Hepatocyte (in vitro differentiated cells): ENCODE measurements around the gene RAD23B.

ENCODE experiments used
- CTCF ChIP-seq: fragments of 200-600 bp; sonication (generic); IDR thresholded peaks from 2 replicates; pipeline ENCODE4 v1.5.1; 2016; ENCODE audit warnings: antibody characterized with exemption, mild to moderate bottlenecking; ENCODE audit not compliant: poor library complexity
- EZH2phosphoT487 ChIP-seq: fragments of 200-600 bp; sonication (generic); IDR thresholded peaks from one replicate; pipeline ENCODE4 v1.6.1; 2018; ENCODE audit warnings: antibody characterized with exemption, mild to moderate bottlenecking, low read depth, moderate library complexity; ENCODE audit not compliant: unreplicated experiment, severe bottlenecking

DNA sequence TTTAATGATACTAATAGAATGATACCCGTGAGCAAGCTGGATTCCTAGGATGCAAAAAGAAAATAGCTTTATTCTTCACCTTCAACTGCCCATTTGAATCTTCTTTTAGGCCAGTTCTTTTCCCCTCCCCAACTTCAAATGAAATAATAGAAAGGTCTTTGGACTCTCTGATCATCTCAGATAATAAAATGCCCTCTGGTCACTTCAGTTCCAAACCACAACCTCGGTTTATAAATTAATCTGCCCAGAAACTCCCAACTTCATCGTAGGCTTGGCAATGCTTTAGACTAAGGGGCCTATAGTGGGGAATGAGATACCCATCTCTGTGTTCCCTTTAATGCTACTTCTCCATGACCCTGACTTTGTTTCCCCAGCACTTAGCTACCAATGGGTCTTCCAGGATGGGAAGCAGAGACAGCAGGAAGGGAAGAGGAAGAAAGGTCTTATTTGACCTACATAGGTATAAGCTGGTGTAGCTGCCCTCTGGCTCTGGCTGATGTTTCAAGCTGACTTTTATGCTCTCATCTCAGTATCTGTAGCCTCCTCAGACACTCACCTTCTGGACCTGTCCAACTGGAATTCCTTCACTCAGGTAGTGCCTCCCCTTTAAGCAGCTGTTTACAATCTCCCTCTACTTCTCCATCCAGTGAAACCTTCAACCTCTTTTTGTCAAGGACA is 47.2 kb upstream of the RAD23B start:
- TF ChIP-seq CTCF (no peak), EZH2phosphoT487 (no peak)
